ENCODE results near the gene UPK3BL1.
"Not testable (repeated sequence)": the region's sequence is repeated elsewhere in the genome, so short reads cannot be mapped to it uniquely, and the experiment has no call there.

Gene UPK3BL1

DNA sequence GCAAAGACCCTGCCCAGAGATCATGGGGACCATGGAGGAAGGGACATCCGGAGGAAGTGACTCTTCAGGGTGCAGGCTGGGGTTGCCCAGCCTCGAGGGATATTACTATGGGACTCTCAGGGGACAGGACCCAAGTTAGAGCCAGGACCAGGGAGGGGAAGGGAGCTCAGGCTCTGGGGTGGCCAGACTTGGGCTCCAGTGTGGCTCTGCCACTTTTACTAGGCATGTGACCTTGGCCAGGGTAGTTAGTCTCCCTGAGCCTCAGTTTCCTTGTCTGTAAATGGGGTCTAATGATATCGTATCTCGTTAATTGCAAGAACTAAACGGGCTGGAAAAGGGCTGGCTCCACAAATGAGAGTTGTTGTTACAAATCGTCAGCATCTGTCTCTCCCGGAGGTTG, 32.1 kb downstream of the UPK3BL1 start:
- not testable (repeated sequence) for H3K27me3 ChIP-seq (ENCODE audit: control insufficient read depth in 2 of 2, insufficient read depth in 2 of 2, low read length in 2 of 2); H3K9me3 ChIP-seq (ENCODE audit: control insufficient read depth in 2 of 2, low read length in 2 of 2); H3K27ac ChIP-seq (ENCODE audit: low read depth in 2 of 2, low read length in 2 of 2); H3K4me1 ChIP-seq (ENCODE audit: control insufficient read depth in 2 of 2, insufficient read depth in 2 of 2, low read length in 2 of 2); H3K36me3 ChIP-seq (ENCODE audit: control insufficient read depth in 2 of 2, insufficient read depth in 2 of 2, low read length in 2 of 2); H3K4me3 ChIP-seq (ENCODE audit: low read length in 2 of 2); H3K9ac ChIP-seq (ENCODE audit: low read depth in 1 of 2, low read length in 2 of 2)

DNA sequence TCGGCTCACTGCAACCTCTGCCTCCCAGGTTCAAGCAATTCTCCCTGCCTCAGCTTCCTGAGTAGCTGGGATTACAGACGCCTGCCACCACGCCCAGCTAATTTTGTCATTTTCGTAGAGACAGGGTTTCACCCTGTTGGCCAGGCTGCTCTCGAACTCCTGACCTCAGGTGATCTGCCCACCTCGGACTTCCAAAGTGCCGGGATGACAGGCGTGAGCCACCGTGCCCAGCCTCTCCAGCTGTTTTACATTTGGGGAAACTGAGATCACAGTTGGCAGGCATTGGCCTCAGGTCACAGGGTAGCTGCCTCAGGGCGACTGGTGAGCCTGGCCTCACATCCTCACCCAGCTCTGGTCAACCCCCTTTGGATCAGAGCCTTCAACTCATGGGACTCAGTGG, 32.9 kb downstream of the UPK3BL1 start:
- not testable (repeated sequence) for H3K36me3 ChIP-seq (ENCODE audit: control insufficient read depth in 2 of 2, insufficient read depth in 2 of 2, low read length in 2 of 2); H3K9ac ChIP-seq (ENCODE audit: low read depth in 1 of 2, low read length in 2 of 2); H3K4me3 ChIP-seq (ENCODE audit: low read length in 2 of 2); H3K4me1 ChIP-seq (ENCODE audit: control insufficient read depth in 2 of 2, insufficient read depth in 2 of 2, low read length in 2 of 2); H3K27ac ChIP-seq (ENCODE audit: low read depth in 2 of 2, low read length in 2 of 2); H3K9me3 ChIP-seq (ENCODE audit: control insufficient read depth in 2 of 2, low read length in 2 of 2); H3K27me3 ChIP-seq (ENCODE audit: control insufficient read depth in 2 of 2, insufficient read depth in 2 of 2, low read length in 2 of 2)

GRCh38 chr7:102606848-102607247, 35.7 kb downstream of the UPK3BL1 start:
- not testable (repeated sequence) for H3K4me1 ChIP-seq (ENCODE audit: control insufficient read depth in 2 of 2, insufficient read depth in 2 of 2, low read length in 2 of 2); H3K36me3 ChIP-seq (ENCODE audit: control insufficient read depth in 2 of 2, insufficient read depth in 2 of 2, low read length in 2 of 2); H3K9me3 ChIP-seq (ENCODE audit: control insufficient read depth in 2 of 2, low read length in 2 of 2); H3K27ac ChIP-seq (ENCODE audit: low read depth in 2 of 2, low read length in 2 of 2); H3K27me3 ChIP-seq (ENCODE audit: control insufficient read depth in 2 of 2, insufficient read depth in 2 of 2, low read length in 2 of 2); H3K4me3 ChIP-seq (ENCODE audit: low read length in 2 of 2); H3K9ac ChIP-seq (ENCODE audit: low read depth in 1 of 2, low read length in 2 of 2)

GRCh38 chr7:102604431-102605145, 38.0 kb downstream of the UPK3BL1 start:
- H3K9ac ChIP-seq (ENCODE audit: low read depth in 1 of 2, low read length in 2 of 2): not testable (repeated sequence)

DNA sequence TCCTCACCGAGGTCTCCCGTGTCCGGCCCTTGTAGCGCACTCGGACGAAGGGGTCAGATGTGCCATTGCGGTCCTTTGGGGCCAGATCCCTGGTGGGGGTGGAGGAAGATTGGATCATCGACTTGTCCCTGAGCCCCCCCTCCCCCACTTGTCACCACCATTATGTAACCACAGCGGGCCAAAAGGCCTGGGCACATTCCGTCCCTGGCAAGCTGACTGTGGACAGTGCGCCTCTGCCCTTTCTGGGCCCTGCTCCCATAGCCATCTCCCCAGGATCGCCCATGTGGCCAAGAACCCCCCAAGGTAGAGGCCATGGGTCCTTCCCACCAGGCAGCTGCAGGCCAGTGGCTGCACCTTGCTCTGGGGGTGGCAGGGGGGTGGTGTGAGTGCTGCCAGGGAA, 40.3 kb downstream of the UPK3BL1 start:
- H3K9me3 ChIP-seq (ENCODE audit: control insufficient read depth in 2 of 2, low read length in 2 of 2); H3K27ac ChIP-seq (ENCODE audit: low read depth in 2 of 2, low read length in 2 of 2); H3K36me3 ChIP-seq (ENCODE audit: control insufficient read depth in 2 of 2, insufficient read depth in 2 of 2, low read length in 2 of 2); H3K4me3 ChIP-seq (ENCODE audit: low read length in 2 of 2); H3K4me1 ChIP-seq (ENCODE audit: control insufficient read depth in 2 of 2, insufficient read depth in 2 of 2, low read length in 2 of 2); H3K27me3 ChIP-seq (ENCODE audit: control insufficient read depth in 2 of 2, insufficient read depth in 2 of 2, low read length in 2 of 2); H3K9ac ChIP-seq (ENCODE audit: low read depth in 1 of 2, low read length in 2 of 2): not testable (repeated sequence)

More at GRCh38 chr7:102604431-102605145, 38.0 kb downstream of the UPK3BL1 start:
- H3K27me3 ChIP-seq (ENCODE audit: control insufficient read depth in 2 of 2, insufficient read depth in 2 of 2, low read length in 2 of 2); H3K4me1 ChIP-seq (ENCODE audit: control insufficient read depth in 2 of 2, insufficient read depth in 2 of 2, low read length in 2 of 2); H3K36me3 ChIP-seq (ENCODE audit: control insufficient read depth in 2 of 2, insufficient read depth in 2 of 2, low read length in 2 of 2); H3K9me3 ChIP-seq (ENCODE audit: control insufficient read depth in 2 of 2, low read length in 2 of 2); H3K4me3 ChIP-seq (ENCODE audit: low read length in 2 of 2); H3K27ac ChIP-seq (ENCODE audit: low read depth in 2 of 2, low read length in 2 of 2): not testable (repeated sequence)

DNA sequence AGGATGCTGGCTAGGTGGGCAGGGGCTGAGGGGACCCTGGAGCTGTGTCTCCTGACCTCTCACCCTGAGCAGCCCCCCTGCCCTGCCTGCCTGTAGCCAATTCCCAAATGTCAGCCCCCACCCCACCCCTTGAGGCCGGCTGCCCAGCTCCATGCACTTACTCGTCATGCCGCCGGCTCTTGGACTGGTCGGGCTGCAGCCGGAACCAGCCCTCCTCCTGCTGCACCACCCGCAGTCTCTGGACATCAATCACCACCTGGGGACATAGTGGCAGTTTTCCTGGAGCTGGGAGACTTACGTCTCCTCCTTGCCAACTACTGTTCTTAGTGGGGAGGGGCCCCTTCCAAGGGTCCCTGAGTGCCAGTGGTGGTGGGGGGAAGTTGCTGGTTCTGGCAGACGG, 42.9 kb downstream of the UPK3BL1 start:
- not testable (repeated sequence) for H3K36me3 ChIP-seq (ENCODE audit: control insufficient read depth in 2 of 2, insufficient read depth in 2 of 2, low read length in 2 of 2); H3K4me1 ChIP-seq (ENCODE audit: control insufficient read depth in 2 of 2, insufficient read depth in 2 of 2, low read length in 2 of 2); H3K9ac ChIP-seq (ENCODE audit: low read depth in 1 of 2, low read length in 2 of 2); H3K4me3 ChIP-seq (ENCODE audit: low read length in 2 of 2); H3K9me3 ChIP-seq (ENCODE audit: control insufficient read depth in 2 of 2, low read length in 2 of 2); H3K27me3 ChIP-seq (ENCODE audit: control insufficient read depth in 2 of 2, insufficient read depth in 2 of 2, low read length in 2 of 2); H3K27ac ChIP-seq (ENCODE audit: low read depth in 2 of 2, low read length in 2 of 2)

DNA sequence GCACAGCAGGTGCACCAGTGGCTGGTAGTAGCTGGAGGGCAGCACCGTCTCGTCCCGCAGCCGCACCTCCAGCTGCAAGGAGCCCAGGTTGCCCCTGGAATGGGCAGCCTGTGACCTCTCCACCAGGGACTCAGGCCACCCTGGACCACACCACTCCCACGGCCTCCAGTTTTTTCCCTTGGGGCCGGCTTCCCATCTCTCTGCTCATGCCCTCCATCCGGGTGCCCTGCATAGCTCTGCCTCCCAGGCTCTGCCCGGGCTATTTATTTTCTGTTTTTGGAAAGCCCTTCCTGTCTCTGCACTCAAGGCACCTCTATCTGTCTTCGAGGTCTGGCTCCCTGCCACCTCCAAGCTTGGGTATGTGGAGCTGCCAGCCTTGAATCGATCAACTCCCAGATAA, 46.6 kb downstream of the UPK3BL1 start:
- H3K27me3 ChIP-seq (ENCODE audit: control insufficient read depth in 2 of 2, insufficient read depth in 2 of 2, low read length in 2 of 2); H3K36me3 ChIP-seq (ENCODE audit: control insufficient read depth in 2 of 2, insufficient read depth in 2 of 2, low read length in 2 of 2); H3K4me1 ChIP-seq (ENCODE audit: control insufficient read depth in 2 of 2, insufficient read depth in 2 of 2, low read length in 2 of 2); H3K27ac ChIP-seq (ENCODE audit: low read depth in 2 of 2, low read length in 2 of 2); H3K9ac ChIP-seq (ENCODE audit: low read depth in 1 of 2, low read length in 2 of 2); H3K9me3 ChIP-seq (ENCODE audit: control insufficient read depth in 2 of 2, low read length in 2 of 2); H3K4me3 ChIP-seq (ENCODE audit: low read length in 2 of 2): not testable (repeated sequence)

DNA sequence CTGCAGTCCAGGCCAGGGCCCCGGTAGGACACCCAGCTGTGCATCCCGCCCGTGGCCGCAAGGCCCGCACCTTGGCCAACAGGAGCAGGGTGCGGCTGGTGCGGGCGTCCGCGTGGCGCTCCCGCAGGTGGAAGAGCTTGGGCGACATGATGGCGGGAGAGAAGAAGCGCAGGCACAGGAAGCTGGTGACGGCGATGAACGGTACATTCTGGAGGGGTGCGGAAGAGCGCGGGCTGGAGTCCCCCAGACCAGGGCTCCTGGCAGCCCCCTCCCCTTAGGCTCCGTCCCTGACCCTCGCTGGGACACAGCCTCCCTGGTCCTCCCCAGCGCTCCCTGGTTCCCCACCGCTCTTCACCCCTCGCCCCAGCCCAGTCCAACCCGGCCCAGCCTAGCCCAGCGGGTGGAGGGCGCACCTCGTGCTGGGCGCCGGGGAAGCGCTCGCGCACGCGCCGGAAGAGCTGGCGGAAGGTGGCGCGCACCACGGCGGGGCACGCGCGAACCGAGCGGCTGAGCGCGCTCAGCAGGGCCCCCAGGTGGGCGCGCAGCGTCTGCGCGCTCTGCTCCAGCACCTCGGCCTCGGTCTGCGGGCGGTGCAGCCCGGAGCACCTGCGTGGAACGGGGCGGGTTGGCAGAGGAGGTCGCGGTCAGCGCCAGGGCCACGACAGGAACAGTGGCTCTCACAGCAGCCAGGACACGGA, 48.8 kb downstream of the UPK3BL1 start:
- not testable (repeated sequence) for H3K27me3 ChIP-seq (ENCODE audit: control insufficient read depth in 2 of 2, insufficient read depth in 2 of 2, low read length in 2 of 2); H3K4me3 ChIP-seq (ENCODE audit: low read length in 2 of 2); H3K27ac ChIP-seq (ENCODE audit: low read depth in 2 of 2, low read length in 2 of 2); H3K9me3 ChIP-seq (ENCODE audit: control insufficient read depth in 2 of 2, low read length in 2 of 2); H3K4me1 ChIP-seq (ENCODE audit: control insufficient read depth in 2 of 2, insufficient read depth in 2 of 2, low read length in 2 of 2); H3K36me3 ChIP-seq (ENCODE audit: control insufficient read depth in 2 of 2, insufficient read depth in 2 of 2, low read length in 2 of 2); H3K9ac ChIP-seq (ENCODE audit: low read depth in 1 of 2, low read length in 2 of 2)

DNA sequence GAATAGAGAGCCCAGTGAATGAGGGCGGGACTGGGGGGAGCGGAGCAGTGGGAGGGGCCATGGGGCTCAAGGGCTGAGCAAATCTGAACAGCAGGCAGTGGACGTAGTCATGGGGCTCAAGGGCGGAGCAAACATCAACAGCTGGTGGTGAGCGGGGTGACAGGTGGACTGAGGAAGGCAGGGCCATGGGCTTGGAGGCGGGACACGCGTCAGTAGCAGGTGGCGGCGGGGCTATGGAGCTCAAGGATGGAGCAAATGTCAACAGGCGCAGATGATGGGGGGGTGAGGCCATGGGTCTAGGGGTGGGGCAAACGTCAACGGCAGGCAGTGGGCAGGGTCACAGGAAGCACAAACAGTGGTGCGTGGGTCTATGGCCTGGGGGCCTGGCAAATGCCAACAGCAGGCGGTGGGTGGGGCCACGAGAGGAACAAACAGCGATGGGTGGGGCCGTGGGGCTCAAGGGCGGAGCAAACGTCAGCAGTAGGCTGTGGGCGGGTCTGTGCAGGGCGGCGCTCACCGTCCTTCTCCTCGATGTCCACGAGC, 50.0 kb downstream of the UPK3BL1 start:
- H3K27me3 ChIP-seq (ENCODE audit: control insufficient read depth in 2 of 2, insufficient read depth in 2 of 2, low read length in 2 of 2); H3K36me3 ChIP-seq (ENCODE audit: control insufficient read depth in 2 of 2, insufficient read depth in 2 of 2, low read length in 2 of 2); H3K9ac ChIP-seq (ENCODE audit: low read depth in 1 of 2, low read length in 2 of 2); H3K4me3 ChIP-seq (ENCODE audit: low read length in 2 of 2); H3K4me1 ChIP-seq (ENCODE audit: control insufficient read depth in 2 of 2, insufficient read depth in 2 of 2, low read length in 2 of 2); H3K27ac ChIP-seq (ENCODE audit: low read depth in 2 of 2, low read length in 2 of 2); H3K9me3 ChIP-seq (ENCODE audit: control insufficient read depth in 2 of 2, low read length in 2 of 2): not testable (repeated sequence)

- H3K9me3 ChIP-seq (ENCODE audit: control insufficient read depth in 2 of 2, low read length in 2 of 2); H3K4me1 ChIP-seq (ENCODE audit: control insufficient read depth in 2 of 2, insufficient read depth in 2 of 2, low read length in 2 of 2); H3K27me3 ChIP-seq (ENCODE audit: control insufficient read depth in 2 of 2, insufficient read depth in 2 of 2, low read length in 2 of 2); H3K4me3 ChIP-seq (ENCODE audit: low read length in 2 of 2); H3K36me3 ChIP-seq (ENCODE audit: control insufficient read depth in 2 of 2, insufficient read depth in 2 of 2, low read length in 2 of 2); H3K9ac ChIP-seq (ENCODE audit: low read depth in 1 of 2, low read length in 2 of 2); H3K27ac ChIP-seq (ENCODE audit: low read depth in 2 of 2, low read length in 2 of 2): not testable (repeated sequence)
Measured at GRCh38 chr7:102589857-102590256, 52.7 kb downstream of the UPK3BL1 start.

Data from mucosa of rectum (tissue), 2 donors.